Gastrocnemius medialis (tissue), 4 donors: ENCODE data around the gene NLRC5.

Experiments
- POLR2A ChIP-seq, 2 donors: fragments of 450-650 bp; IDR thresholded peaks; one replicate each; pipeline ENCODE4 v1.6.1; 2017; ENCODE audit warnings: antibody characterized with exemption in 2 of 2, mild to moderate bottlenecking in 2 of 2, moderate library complexity in 2 of 2
- TF ChIP-seq, protein P1 (sequence below), 5 experiments: fragments of 450-650 bp in 3 of 5; fragments of 200-600 bp in 2 of 5; sonication (generic) in 2 of 5; IDR thresholded peaks in 4 of 5; conservative IDR thresholded peaks in 1 of 5; 1 replicate in 4 of 5; 2 replicates in 1 of 5; pipeline ENCODE4 v1.5.1; 2016 to 2019; ENCODE audit warnings: antibody characterized with exemption in 5 of 5, mild to moderate bottlenecking in 3 of 5, moderate library complexity in 3 of 5

DNA sequence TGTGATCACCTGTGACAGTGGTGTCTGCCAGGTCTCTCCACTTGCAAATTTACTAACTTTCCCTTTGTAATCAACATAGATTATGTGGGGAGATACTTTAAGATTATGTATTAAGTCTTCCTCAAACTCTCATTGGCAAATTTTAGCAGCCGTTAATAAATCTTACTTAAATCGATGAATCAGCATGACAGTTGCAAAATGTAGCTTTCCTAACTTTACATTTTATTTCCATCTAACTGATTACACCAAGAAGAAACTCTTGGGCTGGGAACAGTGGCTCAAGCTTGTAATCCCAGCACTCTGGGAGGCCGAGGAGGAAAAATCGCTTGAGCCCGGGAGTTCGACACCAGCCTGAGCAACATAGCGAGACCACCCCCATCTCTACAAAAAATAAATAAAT lies 79.7 kb downstream of the NLRC5 start:
- TF ChIP-seq, protein P1, sequence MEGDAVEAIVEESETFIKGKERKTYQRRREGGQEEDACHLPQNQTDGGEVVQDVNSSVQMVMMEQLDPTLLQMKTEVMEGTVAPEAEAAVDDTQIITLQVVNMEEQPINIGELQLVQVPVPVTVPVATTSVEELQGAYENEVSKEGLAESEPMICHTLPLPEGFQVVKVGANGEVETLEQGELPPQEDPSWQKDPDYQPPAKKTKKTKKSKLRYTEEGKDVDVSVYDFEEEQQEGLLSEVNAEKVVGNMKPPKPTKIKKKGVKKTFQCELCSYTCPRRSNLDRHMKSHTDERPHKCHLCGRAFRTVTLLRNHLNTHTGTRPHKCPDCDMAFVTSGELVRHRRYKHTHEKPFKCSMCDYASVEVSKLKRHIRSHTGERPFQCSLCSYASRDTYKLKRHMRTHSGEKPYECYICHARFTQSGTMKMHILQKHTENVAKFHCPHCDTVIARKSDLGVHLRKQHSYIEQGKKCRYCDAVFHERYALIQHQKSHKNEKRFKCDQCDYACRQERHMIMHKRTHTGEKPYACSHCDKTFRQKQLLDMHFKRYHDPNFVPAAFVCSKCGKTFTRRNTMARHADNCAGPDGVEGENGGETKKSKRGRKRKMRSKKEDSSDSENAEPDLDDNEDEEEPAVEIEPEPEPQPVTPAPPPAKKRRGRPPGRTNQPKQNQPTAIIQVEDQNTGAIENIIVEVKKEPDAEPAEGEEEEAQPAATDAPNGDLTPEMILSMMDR (IDR thresholded peaks at IDR 0.05 in 4 of 5, conservative IDR thresholded peaks at IDR 0.05 in 1 of 5) = no peak
- no peak for TF ChIP-seq POLR2A (IDR thresholded peaks at IDR 0.05)
